HG03442 (cell line): ENCODE results near the gene SHROOM1.

Experiments used
- ATAC-seq: cut with Tn5 transposase; IDR thresholded peaks from one replicate; pipeline ENCODE4 v1.9.1; 2021; ENCODE audit warnings: mild to moderate bottlenecking, moderate library complexity; ENCODE audit not compliant: unreplicated experiment

SHROOM1 gene

DNA sequence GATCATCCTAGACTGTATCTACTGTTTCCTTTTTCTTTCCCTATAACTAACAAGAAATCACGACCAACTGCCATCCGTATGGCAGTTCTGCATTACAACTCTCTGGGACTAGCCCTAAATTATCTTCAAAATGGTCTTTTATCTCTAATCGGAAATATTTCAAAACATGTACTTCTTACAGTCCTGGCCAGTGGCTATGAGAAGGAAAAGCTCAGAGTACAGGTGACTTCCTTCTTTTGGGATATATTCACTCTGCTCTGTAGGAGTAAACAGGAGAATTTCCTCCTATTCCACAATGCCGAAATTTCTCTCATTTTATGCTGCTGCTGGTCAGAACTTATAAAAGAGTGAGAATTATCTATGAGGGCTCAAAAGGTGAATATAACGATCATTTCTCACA lies 51.6 kb downstream of the SHROOM1 start:
- ATAC-seq: no peak

DNA sequence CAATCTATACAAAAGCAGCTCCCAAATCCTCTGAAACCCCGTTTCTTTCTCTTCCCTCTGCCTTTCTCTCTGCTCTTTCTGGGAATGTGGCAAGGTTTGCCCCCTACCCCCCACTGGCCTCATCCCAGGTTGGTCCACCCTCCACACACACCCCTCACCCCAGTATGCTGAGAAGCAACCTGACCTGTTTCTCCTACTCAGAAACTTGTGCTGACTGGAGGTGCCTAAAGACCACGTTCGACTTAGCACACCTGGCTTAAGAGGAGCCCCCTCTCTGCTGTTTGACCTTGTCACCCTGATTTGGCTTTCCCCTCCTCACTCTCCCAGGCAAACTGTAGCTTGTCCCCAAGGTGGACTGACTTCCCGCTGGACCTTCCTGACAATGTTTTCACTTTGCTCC lies 52.3 kb downstream of the SHROOM1 start:
- ATAC-seq: no peak

DNA sequence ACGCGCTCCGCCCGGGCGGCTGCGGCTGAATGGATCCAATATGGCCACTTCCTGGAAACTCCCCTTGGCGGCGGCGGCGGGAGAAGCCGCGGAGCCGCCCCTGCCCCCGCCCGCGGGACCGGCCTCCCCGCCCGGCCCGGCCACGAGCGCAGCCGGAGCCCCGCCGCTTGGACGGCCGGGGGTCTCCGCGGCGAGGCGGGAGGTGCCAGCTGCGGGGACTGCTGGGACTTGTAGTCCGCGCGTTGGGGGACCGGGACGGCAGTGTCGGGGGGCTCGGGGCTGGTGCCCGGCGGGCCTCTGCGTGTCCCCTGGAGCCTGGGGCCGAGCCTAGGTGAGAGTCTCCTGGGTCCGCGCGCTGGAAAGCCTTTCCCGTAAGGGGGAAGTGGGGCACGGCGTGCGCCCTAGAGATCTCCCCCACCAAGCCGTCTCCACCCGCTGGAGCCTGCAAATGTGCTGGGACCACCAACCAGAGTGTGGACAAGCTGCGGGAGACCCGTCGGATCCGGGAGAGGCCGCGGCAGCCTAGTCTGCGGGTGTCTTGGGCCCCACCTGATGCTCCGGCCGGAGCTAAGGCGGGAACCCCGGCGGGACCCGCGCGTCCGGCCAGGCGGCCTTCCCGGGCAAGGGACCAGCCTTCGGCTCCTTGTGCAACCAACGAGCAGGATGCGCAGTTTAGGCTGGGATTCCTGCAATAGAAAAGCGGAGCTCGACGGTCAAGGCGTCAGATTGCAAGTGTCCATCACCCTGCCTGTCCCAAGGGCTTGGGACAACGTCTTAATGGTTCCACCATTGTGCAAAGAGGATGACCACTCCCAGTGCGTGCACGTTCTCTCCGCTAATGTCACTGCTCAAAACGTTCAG lies 53.0 kb downstream of the SHROOM1 start, which contains the start of gene SEPTIN8:
Gene SEPTIN8 (minus strand): TSS at position 31 of the 861 bp plus-strand sequence. CDS start 102 bp downstream, outside the sequence.
- ATAC-seq: peak; percentile 66

DNA sequence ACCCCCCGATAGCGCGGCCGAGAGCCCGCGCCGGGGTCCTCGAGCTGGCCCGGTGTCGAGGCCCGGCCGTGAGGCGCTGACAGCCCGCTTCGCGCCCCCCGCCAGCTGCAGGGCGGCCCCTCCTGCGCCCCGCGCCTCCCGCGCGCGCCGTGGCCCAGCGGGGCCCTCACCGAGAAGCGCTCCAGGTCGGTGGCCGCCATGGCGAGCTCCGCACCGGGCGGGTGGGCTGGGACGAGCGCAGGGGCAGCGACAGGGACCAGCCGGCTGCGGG lies 53.6 kb downstream of the SHROOM1 start:
- peak; percentile 20 for ATAC-seq

DNA sequence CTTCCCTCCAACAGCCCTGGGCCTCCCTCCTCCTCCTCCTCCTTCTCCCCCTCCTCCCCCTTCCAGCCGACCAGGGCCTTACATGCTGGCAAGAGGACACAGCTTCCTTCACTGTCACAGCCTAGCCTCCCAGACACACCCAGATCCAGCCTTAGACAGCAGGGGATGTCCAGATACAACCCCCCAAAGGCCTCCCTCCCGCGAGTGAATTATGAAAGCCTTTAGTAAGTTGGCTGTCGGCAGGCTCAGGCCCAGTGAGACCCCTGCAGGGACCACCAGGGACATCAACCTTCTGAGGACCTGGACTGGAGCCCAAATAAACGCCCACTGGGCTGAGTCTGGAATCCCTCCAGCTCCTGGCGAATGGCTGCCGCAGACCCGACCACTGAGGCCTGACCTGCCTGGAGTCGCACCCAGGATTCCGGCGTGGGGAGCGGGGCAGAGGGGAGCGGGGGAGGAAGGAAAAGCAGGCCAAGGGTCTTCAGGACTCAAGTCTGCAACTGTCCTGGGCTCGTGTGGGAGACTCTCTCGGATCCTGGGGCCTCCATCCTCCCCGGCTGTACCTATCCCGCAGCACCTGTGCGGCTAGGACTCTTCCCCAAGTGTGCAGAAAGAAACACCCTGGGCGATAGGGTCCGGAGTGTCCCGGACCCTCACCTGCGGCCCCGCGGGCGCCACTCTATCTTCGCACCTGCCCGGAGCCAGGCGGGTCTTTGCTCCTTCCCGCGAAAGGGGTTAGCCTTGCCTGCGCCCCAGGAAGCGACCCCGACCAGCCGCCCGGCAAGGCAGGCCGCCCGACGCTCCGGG lies 54.1 kb downstream of the SHROOM1 start:
- ATAC-seq: peak; percentile 11

DNA sequence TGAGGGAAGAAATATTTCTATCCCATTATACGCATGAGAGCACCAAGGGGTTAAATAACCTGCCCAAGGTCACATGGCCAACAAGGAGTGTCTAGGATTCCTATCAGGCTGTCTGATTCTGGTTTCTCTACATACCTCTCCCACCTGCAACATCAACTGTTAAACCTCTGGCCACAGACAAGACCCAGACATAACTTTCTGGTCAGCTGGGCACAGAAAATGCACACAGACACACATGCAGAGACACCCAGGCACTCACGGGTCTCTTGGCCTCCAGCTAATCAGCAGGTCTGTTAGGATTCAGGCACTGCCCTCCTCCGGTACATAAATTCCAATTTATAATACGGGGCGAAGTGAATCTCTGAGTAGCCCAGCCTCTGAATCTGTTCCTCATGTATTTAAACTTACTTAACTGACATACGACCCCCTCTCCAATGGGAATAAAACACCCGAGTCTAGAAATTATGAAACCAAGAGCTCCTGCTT lies 54.9 kb downstream of the SHROOM1 start:
- no peak for ATAC-seq

DNA sequence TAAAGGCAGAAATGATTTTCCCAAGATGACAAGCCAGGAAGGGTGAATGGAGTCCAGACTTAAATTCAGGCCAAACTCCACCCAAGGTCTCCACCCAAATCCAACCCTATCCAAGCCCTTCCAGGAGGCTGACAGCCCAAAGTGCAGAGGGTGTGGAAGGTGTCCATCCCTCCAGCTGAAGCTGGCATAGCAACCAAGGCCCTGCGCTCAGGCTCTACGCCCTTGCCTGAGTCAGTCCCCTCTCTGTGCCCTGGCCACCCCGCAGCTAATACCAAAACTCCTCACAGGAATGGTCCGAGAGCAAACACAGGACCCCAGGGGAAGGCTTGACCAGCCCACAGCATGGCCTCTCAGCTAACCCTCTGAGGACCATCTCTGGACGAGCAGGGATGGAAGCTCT lies 55.6 kb downstream of the SHROOM1 start:
- ATAC-seq: no peak

DNA sequence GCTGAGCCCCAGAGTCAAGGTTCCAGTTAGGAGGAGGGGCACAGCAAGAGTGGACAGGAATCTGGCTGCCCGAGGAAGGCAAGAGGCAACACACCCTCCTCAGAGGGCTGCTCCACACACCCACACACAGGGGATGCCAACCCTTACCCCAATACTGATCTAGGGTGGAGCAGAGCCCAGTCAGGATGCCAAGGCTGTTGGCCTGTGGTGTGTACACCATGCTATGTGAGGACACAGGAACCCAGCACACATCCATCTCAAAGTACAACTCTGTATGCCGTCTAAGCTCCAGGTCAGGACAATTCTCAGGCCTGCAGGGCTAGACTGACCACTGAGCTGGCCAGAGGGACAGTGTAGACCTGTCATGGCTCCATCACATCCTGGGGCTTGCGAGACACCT lies 56.0 kb downstream of the SHROOM1 start:
- ATAC-seq: no peak

DNA sequence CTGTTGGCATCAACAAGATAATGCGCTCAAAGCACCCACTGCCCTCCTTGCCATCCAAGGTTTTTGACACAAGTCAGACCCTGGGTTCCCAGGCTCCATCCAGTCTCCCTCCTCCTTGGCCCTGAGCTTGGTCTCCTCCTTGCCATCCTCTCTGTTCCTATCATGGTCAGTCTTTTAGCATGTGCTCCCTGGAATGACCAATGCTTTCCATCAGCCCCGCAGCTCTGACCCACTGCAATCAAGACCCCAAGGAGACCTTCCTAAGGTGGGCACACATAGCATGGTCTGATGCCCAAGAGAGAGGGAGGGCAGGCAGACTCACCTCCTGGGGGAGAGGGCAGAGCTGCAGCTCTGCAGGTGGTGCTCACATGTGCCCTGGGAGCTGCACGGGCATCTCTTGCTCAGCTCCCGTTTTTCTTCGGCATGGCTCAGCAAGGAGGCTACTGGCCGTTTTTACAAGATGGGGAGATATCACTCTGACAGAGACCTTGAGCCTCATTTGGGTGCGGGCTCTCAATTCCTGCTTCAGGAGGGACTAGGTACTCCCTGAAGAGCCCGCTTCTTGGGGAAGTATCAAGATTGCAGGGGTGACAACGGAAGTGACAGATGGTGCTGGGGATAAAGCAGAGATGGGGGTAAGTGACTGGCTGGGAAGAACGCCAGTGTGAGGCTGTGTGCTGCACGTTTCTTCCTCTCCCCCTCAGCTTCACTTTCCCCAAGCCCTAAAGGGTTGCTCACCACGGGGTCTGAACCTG lies 56.7 kb downstream of the SHROOM1 start:
- ATAC-seq: no peak

DNA sequence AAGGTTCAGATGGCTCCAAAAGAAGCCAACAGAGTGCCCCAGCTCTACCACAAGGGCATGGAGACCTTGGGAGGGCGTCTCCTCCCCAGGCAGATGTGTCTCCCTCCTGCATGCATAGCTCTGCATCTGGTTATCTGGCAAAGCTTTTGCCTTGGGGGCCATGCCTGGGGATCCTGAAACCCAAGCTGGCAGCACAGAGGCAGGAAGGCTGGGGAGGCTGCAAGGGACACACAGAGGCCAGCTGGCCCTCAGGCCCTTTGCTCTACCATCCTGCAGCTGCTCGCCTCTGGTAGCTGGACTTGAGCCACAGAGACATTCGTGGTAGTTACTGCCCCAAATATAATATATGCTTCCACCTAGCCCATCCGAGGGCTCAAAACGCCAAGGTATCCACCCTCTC lies 57.3 kb downstream of the SHROOM1 start:
- ATAC-seq: no peak

DNA sequence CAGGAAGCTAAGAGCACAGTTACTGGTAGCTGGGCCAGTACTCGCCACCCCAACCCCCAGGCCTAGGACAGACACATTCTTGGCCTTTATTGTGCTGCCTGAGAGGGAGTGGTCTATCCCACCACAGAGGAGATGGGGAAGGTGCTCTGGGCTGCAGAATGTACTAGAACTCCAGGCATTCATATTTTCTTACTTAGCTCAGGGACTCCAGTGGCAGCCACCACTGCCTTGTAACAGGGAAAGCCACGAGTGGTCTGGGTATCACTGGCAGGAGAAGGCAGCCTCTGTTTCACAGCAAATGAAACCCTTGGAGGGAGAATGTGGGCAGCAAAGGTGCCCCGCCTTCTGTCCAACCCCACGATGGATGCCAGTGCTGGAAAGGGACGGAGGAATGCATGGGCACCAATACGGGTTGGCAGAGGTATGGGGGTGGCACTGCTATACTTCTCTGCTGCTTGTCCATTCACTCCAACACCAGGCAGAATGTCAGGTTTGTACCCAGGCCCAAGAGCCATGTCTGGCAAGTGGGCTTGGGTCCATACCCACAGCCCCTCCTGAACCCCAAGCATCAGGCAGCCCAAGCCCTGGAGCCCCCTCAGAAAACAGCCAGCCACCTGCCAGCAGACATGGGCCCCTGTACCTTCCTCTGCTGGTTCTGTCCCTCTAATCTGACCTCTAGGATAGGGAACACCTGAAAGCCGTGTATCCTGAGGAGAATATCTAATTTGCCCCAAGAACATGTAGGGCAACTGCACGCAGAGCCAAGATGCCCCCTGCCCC lies 58.0 kb downstream of the SHROOM1 start:
- ATAC-seq: no peak
